HepG2 (cell line): ENCODE results near the gene ACACA. TPM values are rescaled to one million over a fixed set of nuclear protein-coding genes. Genes with fewer than 3 reads are reported as not detected.

Source experiments
- ARNTL ChIP-seq: sonication (generic); formaldehyde crosslinking; IDR thresholded peaks from 2 replicates; pipeline ENCODE4 v1.4.0; 2020; ENCODE audit warnings: mild to moderate bottlenecking, missing genetic modification reagents
- FIP1L1 ChIP-seq: fragments of 200-400 bp; formaldehyde crosslinking; IDR thresholded peaks from 2 replicates; pipeline ENCODE4 v1.6.1; 2018; ENCODE audit warnings: low read depth, mild to moderate bottlenecking, low read length, moderate library complexity, borderline replicate concordance; ENCODE audit not compliant: insufficient read depth
- GATAD1 ChIP-seq: IDR thresholded peaks from 2 replicates; pipeline ENCODE4 v1.6.1; 2016; ENCODE audit warnings: missing genetic modification reagents, missing compliant biosample characterization
- MEF2D ChIP-seq: sonication (generic); formaldehyde crosslinking; IDR thresholded peaks from 2 replicates; pipeline ENCODE4 v1.5.1; 2020; ENCODE audit warnings: mild to moderate bottlenecking, missing genetic modification reagents
- NFKB2 ChIP-seq: sonication (generic); formaldehyde crosslinking; IDR thresholded peaks from 2 replicates; pipeline ENCODE4 v1.4.0; 2020; ENCODE audit warnings: missing genetic modification reagents, borderline replicate concordance
- SOX6 ChIP-seq, 2 experiments: fragments of 450-650 bp in 1 of 2; sonication (generic) in 1 of 2; formaldehyde crosslinking in 1 of 2; IDR thresholded peaks; 2 replicates each; pipeline versions ENCODE4 v1.4.0 to v1.6.1; 2017 to 2020; ENCODE audit warnings: antibody characterized with exemption in 1 of 2, mild to moderate bottlenecking in 1 of 2, missing genetic modification reagents in 1 of 2
- SRY ChIP-seq: sonication (generic); formaldehyde crosslinking; IDR thresholded peaks from 2 replicates; pipeline ENCODE4 v1.8.0; 2022; ENCODE audit warnings: mild to moderate bottlenecking, missing genetic modification reagents
- TOE1 ChIP-seq: sonication (generic); formaldehyde crosslinking; IDR thresholded peaks from 2 replicates; pipeline ENCODE4 v1.4.0; 2020; ENCODE audit warnings: mild to moderate bottlenecking, missing genetic modification reagents
- XRCC5 ChIP-seq: fragments of 200-400 bp; formaldehyde crosslinking; optimal IDR thresholded peaks from 2 replicates; pipeline ENCODE3; 2017; ENCODE audit warnings: mild to moderate bottlenecking, low read length
- ZIK1 ChIP-seq: sonication (generic); formaldehyde crosslinking; IDR thresholded peaks from 2 replicates; pipeline ENCODE4 v1.5.0; 2020; ENCODE audit warnings: mild to moderate bottlenecking, low read depth, missing genetic modification reagents, borderline replicate concordance
- ZMAT3 ChIP-seq: sonication (generic); formaldehyde crosslinking; conservative IDR thresholded peaks from 2 replicates; pipeline ENCODE4 v1.7.0; 2021; ENCODE audit warnings: missing genetic modification reagents
- ZNF230 ChIP-seq: sonication (generic); formaldehyde crosslinking; IDR thresholded peaks from 2 replicates; pipeline ENCODE4 v1.4.0; 2020; ENCODE audit warnings: mild to moderate bottlenecking, missing genetic modification reagents
- ZNF33B ChIP-seq: sonication (generic); formaldehyde crosslinking; IDR thresholded peaks from 2 replicates; pipeline ENCODE4 v1.5.1; 2020; ENCODE audit warnings: mild to moderate bottlenecking, missing genetic modification reagents
- ZNF614 ChIP-seq: IDR thresholded peaks from 2 replicates; pipeline ENCODE4 v1.6.1; 2018; ENCODE audit warnings: missing biosample characterization, missing genetic modification reagents, inconsistent platforms, borderline replicate concordance
- ZNF672 ChIP-seq: sonication (generic); formaldehyde crosslinking; IDR thresholded peaks from 2 replicates; pipeline ENCODE4 v1.8.1; 2022; ENCODE audit warnings: missing genetic modification reagents
- ZNF891 ChIP-seq: sonication (generic); formaldehyde crosslinking; IDR thresholded peaks from 2 replicates; pipeline ENCODE4 v1.5.0; 2020; ENCODE audit warnings: mild to moderate bottlenecking, missing genetic modification reagents
- polyA plus RNA-seq, 8 experiments: library from polyadenylated mRNA; depleted of rRNA in 3 of 8; stranded (reverse) in 7 of 8; unstranded in 1 of 8; fragments of >200 nt; fragmentation: Illumina TruSeq in 4 of 8; extraction: Trizol in 4 of 8; gene quantifications; 2 replicates each; pipeline versions ENCODE4 v1.2.1 to v1.2.3, GENCODE V29; 2011 to 2016; ENCODE audit warnings: low read depth in 4 of 8, missing spikeins in 1 of 8, mixed read lengths in 1 of 8; ENCODE audit not compliant: insufficient read depth in 1 of 8
- total RNA-seq, 5 experiments: library from RNA; depleted of rRNA; stranded (reverse); fragments of >200 nt; fragmentation: Illumina TruSeq; extraction: Trizol; gene quantifications; 2 replicates each; pipeline ENCODE4 v1.2.3, GENCODE V29; 2016; ENCODE audit warnings: low read depth in 1 of 5
- TF ChIP-seq, protein P1 (sequence below): sonication (generic); formaldehyde crosslinking; IDR thresholded peaks from 2 replicates; pipeline ENCODE4 v1.4.0; 2020; ENCODE audit warnings: missing genetic modification reagents, borderline replicate concordance
- TF ChIP-seq, protein P2 (sequence below): sonication (generic); formaldehyde crosslinking; IDR thresholded peaks from 2 replicates; pipeline ENCODE4 v1.5.0; 2020; ENCODE audit warnings: missing genetic modification reagents, mild to moderate bottlenecking, borderline replicate concordance
- TF ChIP-seq, protein P3 (sequence below): sonication (generic); formaldehyde crosslinking; IDR thresholded peaks from 2 replicates; pipeline ENCODE4 v1.9.0; 2022; ENCODE audit warnings: missing genetic modification reagents, mild to moderate bottlenecking, borderline replicate concordance
- TF ChIP-seq, protein P4 (sequence below): sonication (generic); formaldehyde crosslinking; IDR thresholded peaks from 2 replicates; pipeline ENCODE4 v1.8.1; 2023; ENCODE audit warnings: mild to moderate bottlenecking, missing genetic modification reagents

ACACA gene
- total and polyA plus RNA-seq, 2 of the 13 experiments (the other 11 are each of a cell fraction or from before 2014, with no cell fraction given), result 39.2 to 47.2 TPM

- TF ChIP-seq ZNF614 (CRISPR knock-in tag), result 0 out of 2 replicates have a peak, but pooled peaks have one; percentile 29
- TF ChIP-seq, protein P1, sequence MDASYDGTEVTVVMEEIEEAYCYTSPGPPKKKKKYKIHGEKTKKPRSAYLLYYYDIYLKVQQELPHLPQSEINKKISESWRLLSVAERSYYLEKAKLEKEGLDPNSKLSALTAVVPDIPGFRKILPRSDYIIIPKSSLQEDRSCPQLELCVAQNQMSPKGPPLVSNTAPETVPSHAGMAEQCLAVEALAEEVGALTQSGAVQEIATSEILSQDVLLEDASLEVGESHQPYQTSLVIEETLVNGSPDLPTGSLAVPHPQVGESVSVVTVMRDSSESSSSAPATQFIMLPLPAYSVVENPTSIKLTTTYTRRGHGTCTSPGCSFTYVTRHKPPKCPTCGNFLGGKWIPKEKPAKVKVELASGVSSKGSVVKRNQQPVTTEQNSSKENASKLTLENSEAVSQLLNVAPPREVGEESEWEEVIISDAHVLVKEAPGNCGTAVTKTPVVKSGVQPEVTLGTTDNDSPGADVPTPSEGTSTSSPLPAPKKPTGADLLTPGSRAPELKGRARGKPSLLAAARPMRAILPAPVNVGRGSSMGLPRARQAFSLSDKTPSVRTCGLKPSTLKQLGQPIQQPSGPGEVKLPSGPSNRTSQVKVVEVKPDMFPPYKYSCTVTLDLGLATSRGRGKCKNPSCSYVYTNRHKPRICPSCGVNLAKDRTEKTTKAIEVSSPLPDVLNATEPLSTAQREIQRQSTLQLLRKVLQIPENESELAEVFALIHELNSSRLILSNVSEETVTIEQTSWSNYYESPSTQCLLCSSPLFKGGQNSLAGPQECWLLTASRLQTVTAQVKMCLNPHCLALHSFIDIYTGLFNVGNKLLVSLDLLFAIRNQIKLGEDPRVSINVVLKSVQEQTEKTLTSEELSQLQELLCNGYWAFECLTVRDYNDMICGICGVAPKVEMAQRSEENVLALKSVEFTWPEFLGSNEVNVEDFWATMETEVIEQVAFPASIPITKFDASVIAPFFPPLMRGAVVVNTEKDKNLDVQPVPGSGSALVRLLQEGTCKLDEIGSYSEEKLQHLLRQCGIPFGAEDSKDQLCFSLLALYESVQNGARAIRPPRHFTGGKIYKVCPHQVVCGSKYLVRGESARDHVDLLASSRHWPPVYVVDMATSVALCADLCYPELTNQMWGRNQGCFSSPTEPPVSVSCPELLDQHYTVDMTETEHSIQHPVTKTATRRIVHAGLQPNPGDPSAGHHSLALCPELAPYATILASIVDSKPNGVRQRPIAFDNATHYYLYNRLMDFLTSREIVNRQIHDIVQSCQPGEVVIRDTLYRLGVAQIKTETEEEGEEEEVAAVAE (CRISPR knock-in tag), result 0 out of 2 replicates have a peak, but pooled peaks have one; percentile 17
- TF ChIP-seq ZNF672 (CRISPR knock-in tag), result no peak
- TF ChIP-seq ZNF891 (CRISPR knock-in tag), result peak; percentile 64; the same call in 1 of the 2 replicates
- TF ChIP-seq GATAD1 (CRISPR knock-in tag), result 0 out of 2 replicates have a peak, but pooled peaks have one; percentile 9
- TF ChIP-seq FIP1L1, result no peak
- TF ChIP-seq, protein P2, sequence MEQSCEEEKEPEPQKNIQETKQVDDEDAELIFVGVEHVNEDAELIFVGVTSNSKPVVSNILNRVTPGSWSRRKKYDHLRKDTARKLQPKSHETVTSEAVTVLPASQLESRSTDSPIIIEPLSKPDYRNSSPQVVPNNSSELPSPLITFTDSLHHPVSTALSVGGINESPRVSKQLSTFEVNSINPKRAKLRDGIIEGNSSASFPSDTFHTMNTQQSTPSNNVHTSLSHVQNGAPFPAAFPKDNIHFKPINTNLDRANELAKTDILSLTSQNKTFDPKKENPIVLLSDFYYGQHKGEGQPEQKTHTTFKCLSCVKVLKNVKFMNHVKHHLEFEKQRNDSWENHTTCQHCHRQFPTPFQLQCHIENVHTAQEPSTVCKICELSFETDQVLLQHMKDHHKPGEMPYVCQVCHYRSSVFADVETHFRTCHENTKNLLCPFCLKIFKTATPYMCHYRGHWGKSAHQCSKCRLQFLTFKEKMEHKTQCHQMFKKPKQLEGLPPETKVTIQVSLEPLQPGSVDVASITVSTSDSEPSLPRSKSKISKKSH (CRISPR knock-in tag), result peak; percentile 59; the same call in 1 of the 2 replicates
- TF ChIP-seq SRY (CRISPR knock-in tag), result 0 out of 2 replicates have a peak, but pooled peaks have one; percentile 67
- 0 out of 2 replicates have a peak, but pooled peaks have one; percentile 17 for TF ChIP-seq ZMAT3 (CRISPR knock-in tag)
- peak; percentile 30 for TF ChIP-seq XRCC5
- TF ChIP-seq NFKB2 (CRISPR knock-in tag), result peak; percentile 52; the same call in 1 of the 2 replicates
- no peak for TF ChIP-seq ZNF230 (CRISPR knock-in tag)
- 0 out of 2 replicates have a peak, but pooled peaks have one; percentile 40 for TF ChIP-seq ZIK1
- TF ChIP-seq ARNTL, result no peak
- 0 out of 2 replicates have a peak, but pooled peaks have one; percentile 51 for TF ChIP-seq MEF2D (CRISPR knock-in tag)
- TF ChIP-seq, protein P3, sequence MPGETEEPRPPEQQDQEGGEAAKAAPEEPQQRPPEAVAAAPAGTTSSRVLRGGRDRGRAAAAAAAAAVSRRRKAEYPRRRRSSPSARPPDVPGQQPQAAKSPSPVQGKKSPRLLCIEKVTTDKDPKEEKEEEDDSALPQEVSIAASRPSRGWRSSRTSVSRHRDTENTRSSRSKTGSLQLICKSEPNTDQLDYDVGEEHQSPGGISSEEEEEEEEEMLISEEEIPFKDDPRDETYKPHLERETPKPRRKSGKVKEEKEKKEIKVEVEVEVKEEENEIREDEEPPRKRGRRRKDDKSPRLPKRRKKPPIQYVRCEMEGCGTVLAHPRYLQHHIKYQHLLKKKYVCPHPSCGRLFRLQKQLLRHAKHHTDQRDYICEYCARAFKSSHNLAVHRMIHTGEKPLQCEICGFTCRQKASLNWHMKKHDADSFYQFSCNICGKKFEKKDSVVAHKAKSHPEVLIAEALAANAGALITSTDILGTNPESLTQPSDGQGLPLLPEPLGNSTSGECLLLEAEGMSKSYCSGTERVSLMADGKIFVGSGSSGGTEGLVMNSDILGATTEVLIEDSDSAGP (CRISPR knock-in tag), result peak; percentile 58; the same call in 1 of the 2 replicates
- TF ChIP-seq TOE1, result peak; percentile 22; the same call in 1 of the 2 replicates
- TF ChIP-seq SOX6 (IDR thresholded peaks at IDR 0.05), result no peak
- TF ChIP-seq SOX6 (CRISPR knock-in tag; IDR thresholded peaks at IDR 0.05), result peak; percentile 35; the same call in 1 of the 2 replicates
- TF ChIP-seq ZNF33B, result no peak
- TF ChIP-seq, protein P4, sequence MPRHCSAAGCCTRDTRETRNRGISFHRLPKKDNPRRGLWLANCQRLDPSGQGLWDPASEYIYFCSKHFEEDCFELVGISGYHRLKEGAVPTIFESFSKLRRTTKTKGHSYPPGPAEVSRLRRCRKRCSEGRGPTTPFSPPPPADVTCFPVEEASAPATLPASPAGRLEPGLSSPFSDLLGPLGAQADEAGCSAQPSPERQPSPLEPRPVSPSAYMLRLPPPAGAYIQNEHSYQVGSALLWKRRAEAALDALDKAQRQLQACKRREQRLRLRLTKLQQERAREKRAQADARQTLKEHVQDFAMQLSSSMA (CRISPR knock-in tag), result peak; percentile 82; the same call in 1 of the 2 replicates
Observed at GRCh38 chr17:37405955-37406634, 541 bp downstream of the ACACA start (continued).
